Natural killer cell (primary cell): ENCODE results near the gene LEMD3. TPM values are rescaled to one million over a fixed set of nuclear protein-coding genes. Genes with fewer than 3 reads are reported as not detected.
"Not testable (repeated sequence)": the region's sequence is repeated elsewhere in the genome, so short reads cannot be mapped to it uniquely, and the experiment has no call there.

Experiments
- ATAC-seq, 3 donors: fragments of 150-1000 bp in 2 of 3; fragments of 200-7000 bp in 1 of 3; cut with Tn5 transposase; 1 replicate in 1 of 3; 2 replicates in 2 of 3; pipeline ENCODE4 v1.10.0; 2021; ENCODE audit warnings: mild to moderate bottlenecking in 2 of 3, moderate library complexity in 2 of 3
- DNase-seq, 2 donors: peaks; one replicate each; pipeline versions ENCODE4 v3.0.0 to v3.0.0-alpha.2; 2013 to 2021; ENCODE audit warnings: mixed read lengths in 1 of 2
- H3K27ac ChIP-seq: one replicate; pipeline ENCODE4 v1.5.1; 2013; ENCODE audit warnings: mild to moderate bottlenecking, low read length
- H3K27me3 ChIP-seq: one replicate; pipeline ENCODE4 v1.6.1; 2013; ENCODE audit warnings: low read length; ENCODE audit not compliant: control insufficient read depth, insufficient read depth
- H3K36me3 ChIP-seq: one replicate; pipeline ENCODE4 v1.6.1; 2013; ENCODE audit warnings: low read length; ENCODE audit not compliant: control insufficient read depth, insufficient read depth
- H3K4me1 ChIP-seq: one replicate; pipeline ENCODE4 v1.6.1; 2013; ENCODE audit warnings: low read length; ENCODE audit not compliant: control insufficient read depth, insufficient read depth
- H3K4me3 ChIP-seq: one replicate; pipeline ENCODE4 v1.5.1; 2013; ENCODE audit warnings: low read length
- H3K9me3 ChIP-seq: one replicate; pipeline ENCODE4 v1.6.1; 2013; ENCODE audit warnings: low read length; ENCODE audit not compliant: control insufficient read depth, insufficient read depth
- H3K27ac Mint-ChIP-seq, 2 donors: one replicate each; pipeline ENCODE4 v1.8.0; 2022; ENCODE audit warnings: mild to moderate bottlenecking in 2 of 2, mixed read lengths in 2 of 2, moderate library complexity in 1 of 2
- H3K27me3 Mint-ChIP-seq, 2 donors: one replicate each; pipeline ENCODE4 v1.8.0; 2022; ENCODE audit warnings: low read depth in 2 of 2, mixed read lengths in 2 of 2
- H3K36me3 Mint-ChIP-seq: one replicate; pipeline ENCODE4 v1.8.0; 2022; ENCODE audit warnings: mixed read lengths
- H3K4me1 Mint-ChIP-seq, 2 donors: one replicate each; pipeline ENCODE4 v1.8.0; 2022; ENCODE audit warnings: mixed read lengths in 2 of 2
- H3K4me3 Mint-ChIP-seq: one replicate; pipeline ENCODE4 v1.8.0; 2022; ENCODE audit warnings: mild to moderate bottlenecking, moderate library complexity, mixed read lengths
- H3K9me3 Mint-ChIP-seq, 2 donors: one replicate each; pipeline ENCODE4 v1.8.0; 2022; ENCODE audit warnings: mixed read lengths in 2 of 2
- WGBS: methylation state at CpG from one replicate; pipeline ENCODE4 v1.1.7; 2013; ENCODE audit warnings: missing lambda C conversion rate; ENCODE audit not compliant: insufficient coverage; 5-methylcytosine and 5-hydroxymethylcytosine counted together
- intact Hi-C: fragments of 100-400 bp; cut with micrococcal nuclease; formaldehyde crosslinking; loops from one replicate; pipeline ENCODE4 v1.14.2; 2022
- total RNA-seq, 4 donors: library from RNA; stranded (reverse); fragments of 120-200 nt in 1 of 4; gene quantifications; one replicate each; pipeline versions ENCODE4 v1.2.3 to v1.2.4, GENCODE V29; 2013 to 2022
- TF ChIP-seq, protein P1 (sequence below): fragments of 200-600 bp; IDR thresholded peaks from one replicate; pipeline ENCODE4 v1.8.0; 2022; ENCODE audit warnings: antibody characterized with exemption

Gene LEMD3
- total RNA-seq, 3 donors from 2014 or later (not counting 1 experiment from before 2014, with no cell fraction given), result 67.3 to 76.2 (median 71.1) TPM

DNA sequence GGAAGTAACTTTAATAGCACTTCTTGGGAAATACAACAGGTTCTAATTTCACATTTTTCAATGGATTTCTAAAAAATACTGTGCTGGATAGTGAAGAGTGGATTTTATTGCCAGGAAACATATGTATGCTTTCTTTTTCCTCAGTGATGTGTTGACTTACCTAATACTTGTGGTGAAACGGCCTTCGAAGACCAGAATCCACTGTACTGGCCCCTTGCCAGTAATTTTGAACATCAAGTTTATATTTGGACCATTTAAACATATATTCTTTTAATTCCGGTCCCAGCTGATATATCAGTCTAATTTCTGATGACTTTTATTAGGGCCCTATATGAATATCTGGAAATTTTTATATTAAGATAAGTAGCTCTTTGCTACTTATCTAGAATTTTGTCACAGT, 110.9 kb downstream of the LEMD3 start:
- no peaks in the 10 kb centered on the region for H3K36me3 ChIP-seq
- TF ChIP-seq, protein P1, sequence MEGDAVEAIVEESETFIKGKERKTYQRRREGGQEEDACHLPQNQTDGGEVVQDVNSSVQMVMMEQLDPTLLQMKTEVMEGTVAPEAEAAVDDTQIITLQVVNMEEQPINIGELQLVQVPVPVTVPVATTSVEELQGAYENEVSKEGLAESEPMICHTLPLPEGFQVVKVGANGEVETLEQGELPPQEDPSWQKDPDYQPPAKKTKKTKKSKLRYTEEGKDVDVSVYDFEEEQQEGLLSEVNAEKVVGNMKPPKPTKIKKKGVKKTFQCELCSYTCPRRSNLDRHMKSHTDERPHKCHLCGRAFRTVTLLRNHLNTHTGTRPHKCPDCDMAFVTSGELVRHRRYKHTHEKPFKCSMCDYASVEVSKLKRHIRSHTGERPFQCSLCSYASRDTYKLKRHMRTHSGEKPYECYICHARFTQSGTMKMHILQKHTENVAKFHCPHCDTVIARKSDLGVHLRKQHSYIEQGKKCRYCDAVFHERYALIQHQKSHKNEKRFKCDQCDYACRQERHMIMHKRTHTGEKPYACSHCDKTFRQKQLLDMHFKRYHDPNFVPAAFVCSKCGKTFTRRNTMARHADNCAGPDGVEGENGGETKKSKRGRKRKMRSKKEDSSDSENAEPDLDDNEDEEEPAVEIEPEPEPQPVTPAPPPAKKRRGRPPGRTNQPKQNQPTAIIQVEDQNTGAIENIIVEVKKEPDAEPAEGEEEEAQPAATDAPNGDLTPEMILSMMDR, result no peak
- Mint-ChIP-seq H3K4me3 (no peak overlapping the region), H3K27me3 (peaks cover 33 to 37% of the 10 kb centered on the region in 2 donors), H3K36me3 (no peaks in the 10 kb centered on the region), H3K9me3 (no peaks in the 10 kb centered on the region), H3K4me1 (peaks cover 5 to 13% of the 10 kb centered on the region in 2 donors), H3K27ac (no peak overlapping the region)
- no peaks in the 10 kb centered on the region for H3K9me3 ChIP-seq
- 20% methylated on average over 2 of the region's 3 CpGs for WGBS
- ATAC-seq, result no peak
- DNase-seq, result no peak
- H3K4me1 ChIP-seq, result peaks cover 12% of the 10 kb centered on the region
- H3K27ac ChIP-seq, result no peak overlapping the region
- H3K27me3 ChIP-seq, result peaks cover 15% of the 10 kb centered on the region
- H3K4me3 ChIP-seq, result no peak overlapping the region
- intact Hi-C loops, result no loop called here

DNA sequence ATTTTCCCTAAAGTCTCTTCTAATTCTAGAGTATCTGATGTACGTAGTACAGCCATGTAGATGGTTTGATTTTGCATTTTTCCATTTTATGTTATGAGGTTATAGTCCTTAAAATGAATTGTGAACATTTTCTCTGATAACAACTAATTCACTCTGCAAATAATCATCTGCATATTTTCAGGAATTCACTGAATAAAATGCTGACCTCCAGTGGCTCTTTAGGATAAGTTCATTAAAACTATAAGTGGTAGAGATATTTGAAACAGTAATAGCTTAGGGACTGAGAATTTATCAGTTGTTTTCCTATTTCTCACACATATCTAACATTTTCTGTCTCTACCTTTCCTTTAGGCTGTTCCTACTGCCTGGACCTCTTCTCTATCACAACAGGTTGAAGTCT, 113.5 kb downstream of the LEMD3 start:
- Histone ChIP-seq H3K9me3 (no peaks in the 10 kb centered on the region), H3K27me3 (peaks cover 13% of the 10 kb centered on the region), H3K4me3 (no peak overlapping the region), H3K4me1 (peaks cover 11% of the 10 kb centered on the region), H3K36me3 (no peaks in the 10 kb centered on the region), H3K27ac (no peak overlapping the region)
- intact Hi-C loops, result no loop called here
- DNase-seq (no peak), ATAC-seq (no peak)
- Mint-ChIP-seq H3K27me3 (peaks cover 28 to 31% of the 10 kb centered on the region in 2 donors), H3K4me3 (no peak overlapping the region), H3K9me3 (no peaks in the 10 kb centered on the region), H3K27ac (no peak overlapping the region), H3K36me3 (no peaks in the 10 kb centered on the region), H3K4me1 (peaks cover 5 to 10% of the 10 kb centered on the region in 2 donors)
- no CpG with 5 or more reads among the region's 1 CpG for WGBS
- TF ChIP-seq, protein P1, result no peak

DNA sequence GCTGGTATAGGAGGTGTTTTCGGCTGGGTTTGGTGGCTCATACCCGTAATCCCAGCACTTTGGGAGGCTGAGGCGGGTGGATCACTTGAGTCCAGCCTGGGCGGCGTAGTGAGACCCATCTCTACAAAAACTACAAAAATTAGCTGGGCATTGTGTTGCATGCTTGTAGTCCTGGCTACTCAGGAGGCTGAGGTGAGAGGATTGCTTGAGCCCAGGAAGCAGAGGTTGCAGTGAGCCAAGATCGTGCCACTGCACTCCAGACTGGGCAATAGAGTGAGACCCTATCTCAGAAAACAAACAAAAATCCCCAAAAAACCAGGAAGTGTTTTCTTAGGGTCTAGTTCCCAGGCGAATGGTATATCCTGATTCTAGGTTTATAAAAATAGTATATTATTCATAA, 116.1 kb downstream of the LEMD3 start:
- peaks cover 13 to 16% of the 10 kb centered on the region in 2 donors for H3K27me3 Mint-ChIP-seq
- H3K4me3 ChIP-seq, H3K36me3 ChIP-seq, H3K27me3 ChIP-seq, H3K4me1 ChIP-seq, H3K9me3 ChIP-seq, ATAC-seq, H3K27ac ChIP-seq, H3K27ac Mint-ChIP-seq, H3K4me3 Mint-ChIP-seq, H3K36me3 Mint-ChIP-seq, DNase-seq, intact Hi-C loops, H3K9me3 Mint-ChIP-seq, H3K4me1 Mint-ChIP-seq: not testable (repeated sequence)
- WGBS, result 93% methylated on average over 5 of the region's 7 CpGs

DNA sequence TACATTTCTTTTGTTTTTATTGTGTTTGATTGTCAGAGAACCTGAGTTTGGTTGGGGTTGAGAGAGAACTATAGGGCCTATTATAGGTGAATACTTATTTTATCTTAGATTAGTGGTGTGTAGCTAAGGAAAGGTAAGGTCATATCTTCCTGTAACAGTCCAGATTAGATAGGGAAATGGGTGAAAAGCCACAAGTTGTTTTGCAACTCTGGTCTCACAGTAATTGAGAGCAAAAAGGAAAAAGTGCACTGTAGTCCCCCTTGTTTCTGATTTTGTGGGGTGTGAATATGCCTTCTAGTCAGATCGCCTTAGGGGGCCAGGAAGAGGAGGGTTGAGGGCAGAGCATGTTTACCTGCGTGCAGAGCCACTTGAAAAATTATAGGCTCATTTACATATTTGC, 118.0 kb downstream of the LEMD3 start:
- H3K4me3 ChIP-seq, result no peak overlapping the region
- 27% methylated on average over 2 of the region's 2 CpGs for WGBS
- Mint-ChIP-seq H3K4me1 (no peaks in the 10 kb centered on the region), H3K9me3 (no peaks in the 10 kb centered on the region), H3K27ac (no peak overlapping the region), H3K27me3 (peaks cover 7 to 13% of the 10 kb centered on the region in 2 donors), H3K4me3 (no peak overlapping the region), H3K36me3 (no peaks in the 10 kb centered on the region)
- intact Hi-C loops, result no loop called here
- no peak overlapping the region for H3K27ac ChIP-seq
- DNase-seq, result no peak
- no peaks in the 10 kb centered on the region for H3K9me3 ChIP-seq
- ATAC-seq, result peak in 1 of 3 donors; percentile 44
- H3K36me3 ChIP-seq, result no peaks in the 10 kb centered on the region
- H3K27me3 ChIP-seq, result peaks cover 2% of the 10 kb centered on the region
- TF ChIP-seq, protein P1, result no peak
- H3K4me1 ChIP-seq, result no peaks in the 10 kb centered on the region
